Neuronal stem cell (in vitro differentiated cells): ENCODE data around the gene AHR.

Experiments
- DNase-seq: peaks from one replicate; pipeline ENCODE4 v3.0.0-alpha.2; 2013; ENCODE audit warnings: low spot score
- H2AFZ ChIP-seq: one replicate; pipeline ENCODE4 v1.6.1; 2013; ENCODE audit warnings: mild to moderate bottlenecking, low read length, inconsistent platforms
- H2AK5ac ChIP-seq: 2 replicates; pipeline ENCODE4 v1.6.1; 2013; ENCODE audit warnings: low read depth, mild to moderate bottlenecking, inconsistent platforms, low read length, moderate library complexity, mixed read lengths
- H2BK120ac ChIP-seq: 2 replicates; pipeline ENCODE4 v1.6.1; 2013; ENCODE audit warnings: low read depth, mild to moderate bottlenecking, inconsistent platforms, low read length, moderate library complexity, mixed read lengths
- H2BK12ac ChIP-seq: one replicate; pipeline ENCODE4 v1.6.1; 2013; ENCODE audit warnings: low read length, inconsistent platforms
- H2BK15ac ChIP-seq: 2 replicates; pipeline ENCODE4 v1.6.1; 2013; ENCODE audit warnings: mild to moderate bottlenecking, low read length, inconsistent platforms, mixed read lengths
- H2BK5ac ChIP-seq: one replicate; pipeline ENCODE4 v1.6.1; 2013; ENCODE audit warnings: inconsistent platforms, mild to moderate bottlenecking, low read length, moderate library complexity
- H3K14ac ChIP-seq: one replicate; pipeline ENCODE4 v1.6.1; 2013; ENCODE audit warnings: low read length, inconsistent platforms
- H3K18ac ChIP-seq: 2 replicates; pipeline ENCODE4 v1.6.1; 2013; ENCODE audit warnings: low read length, inconsistent platforms
- H3K23ac ChIP-seq: 2 replicates; pipeline ENCODE4 v1.6.1; 2013; ENCODE audit warnings: low read depth, mild to moderate bottlenecking, mixed read lengths, low read length, inconsistent platforms; ENCODE audit not compliant: poor library complexity
- H3K27ac ChIP-seq: replicated peaks from 3 replicates; pipeline ENCODE4 v1.5.1; 2013; ENCODE audit warnings: low read length, inconsistent platforms
- H3K27me3 ChIP-seq, 3 experiments: 2 replicates each; pipeline ENCODE4 v1.6.1; 2013; ENCODE audit warnings: low read length in 3 of 3, mild to moderate bottlenecking in 2 of 3, inconsistent platforms in 1 of 3, low read depth in 1 of 3, mixed read lengths in 1 of 3, moderate library complexity in 1 of 3; ENCODE audit not compliant: control insufficient read depth in 3 of 3, insufficient read depth in 3 of 3
- H3K36me3 ChIP-seq, 2 donors: replicated peaks in 1 of 2; 2 replicates each; pipeline ENCODE4 v1.6.1; 2013; ENCODE audit warnings: low read length in 2 of 2; ENCODE audit not compliant: control insufficient read depth in 2 of 2, insufficient read depth in 2 of 2
- H3K4ac ChIP-seq: 2 replicates; pipeline ENCODE4 v1.6.1; 2013; ENCODE audit warnings: inconsistent platforms, mild to moderate bottlenecking, low read length, moderate library complexity
- H3K4me1 ChIP-seq, 2 donors: 1 replicate in 1 of 2; 2 replicates in 1 of 2; pipeline ENCODE4 v1.6.1; 2013; ENCODE audit warnings: low read length in 2 of 2, low read depth in 1 of 2; ENCODE audit not compliant: control insufficient read depth in 2 of 2, insufficient read depth in 1 of 2
- H3K4me2 ChIP-seq: one replicate; pipeline ENCODE4 v1.6.1; 2013; ENCODE audit warnings: mild to moderate bottlenecking, low read length, inconsistent platforms; ENCODE audit not compliant: insufficient read depth, poor library complexity, severe bottlenecking
- H3K4me3 ChIP-seq, 2 donors: 2 replicates each; pipeline ENCODE4 v1.5.1; 2013; ENCODE audit warnings: low read length in 2 of 2, mild to moderate bottlenecking in 2 of 2, inconsistent platforms in 1 of 2, moderate library complexity in 1 of 2
- H3K79me1 ChIP-seq: one replicate; pipeline ENCODE4 v1.6.1; 2013; ENCODE audit warnings: low read depth, mild to moderate bottlenecking, inconsistent platforms, low read length, moderate library complexity
- H3K9ac ChIP-seq: one replicate; pipeline ENCODE4 v1.6.1; 2013; ENCODE audit warnings: mild to moderate bottlenecking, low read depth, low read length, inconsistent platforms; ENCODE audit not compliant: poor library complexity
- H3K9me3 ChIP-seq, 2 donors: replicated peaks in 1 of 2; 2 replicates each; pipeline versions ENCODE3 to v1.6.1; 2013; ENCODE audit warnings: low read length in 2 of 2, mild to moderate bottlenecking in 2 of 2, inconsistent platforms in 1 of 2, low read depth in 1 of 2, mixed read lengths in 1 of 2, moderate library complexity in 1 of 2; ENCODE audit not compliant: control insufficient read depth in 2 of 2, insufficient read depth in 1 of 2
- H4K8ac ChIP-seq: one replicate; pipeline ENCODE4 v1.6.1; 2013; ENCODE audit warnings: low read depth, mild to moderate bottlenecking, inconsistent platforms, low read length, moderate library complexity
- H4K91ac ChIP-seq: one replicate; pipeline ENCODE4 v1.6.1; 2013; ENCODE audit warnings: low read length, low read depth, mild to moderate bottlenecking, inconsistent platforms; ENCODE audit not compliant: poor library complexity
- WGBS, 2 donors: extraction: QIAGEN DNeasy Blood & Tissue Kit; methylation state at CpG; one replicate each; pipeline ENCODE4 v1.1.7; 2013; ENCODE audit warnings: missing lambda C conversion rate in 2 of 2, mixed read lengths in 1 of 2; ENCODE audit not compliant: insufficient read length in 2 of 2, insufficient replicate concordance in 1 of 2; ENCODE audit errors: extremely low coverage in 2 of 2; 5-methylcytosine and 5-hydroxymethylcytosine counted together

AHR gene

GRCh38 chr7:17371671-17372524, 73.4 kb downstream of the AHR start:
- H2AK5ac ChIP-seq = no peak overlapping the region
- H2BK15ac ChIP-seq = no peak overlapping the region
- no peak overlapping the region for H3K4ac ChIP-seq
- H3K4me1 ChIP-seq = peaks cover 2 to 4% of the 10 kb centered on the region in 2 donors
- no peak overlapping the region for H2BK120ac ChIP-seq
- H3K4me3 ChIP-seq = no peak overlapping the region
- DNase-seq = no peak
- H4K91ac ChIP-seq = no peak overlapping the region
- H3K27ac ChIP-seq = no peak overlapping the region
- no peaks in the 10 kb centered on the region for H3K9me3 ChIP-seq
- H2BK12ac ChIP-seq = no peak overlapping the region
- no peak overlapping the region for H2AFZ ChIP-seq
- no peaks in the 10 kb centered on the region for H3K36me3 ChIP-seq
- no peak overlapping the region for H4K8ac ChIP-seq
- no peaks in the 10 kb centered on the region for H3K27me3 ChIP-seq
- H3K4me2 ChIP-seq = no peak overlapping the region
- no CpG with 5 or more reads among the region's 3 CpGs for WGBS, 2 donors
- no peak overlapping the region for H2BK5ac ChIP-seq
- no peak overlapping the region for H3K14ac ChIP-seq
- H3K9ac ChIP-seq = no peak overlapping the region
- H3K79me1 ChIP-seq = no peaks in the 10 kb centered on the region
- H3K23ac ChIP-seq = no peak overlapping the region
- H3K18ac ChIP-seq = no peak overlapping the region

DNA sequence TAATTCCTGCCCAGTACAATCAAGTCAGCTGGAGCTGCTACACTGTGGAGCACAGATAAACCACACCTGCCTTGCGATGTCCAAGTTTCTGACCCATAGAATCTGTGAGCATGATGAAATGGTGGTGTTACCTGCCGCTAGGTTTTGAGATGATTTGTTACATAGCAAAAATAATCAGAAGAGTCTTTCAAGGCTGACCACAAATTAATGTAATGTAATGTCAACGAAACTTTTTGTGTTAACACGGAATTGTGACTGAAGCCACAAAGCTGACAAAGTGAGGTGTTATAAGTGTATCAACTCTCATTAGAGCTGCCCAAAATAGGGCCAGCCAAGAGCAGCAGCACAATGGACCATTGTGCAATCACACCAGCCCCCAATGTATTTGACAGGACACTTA, 75.7 kb downstream of the AHR start:
- H3K9ac ChIP-seq = no peak overlapping the region
- no peak overlapping the region for H4K91ac ChIP-seq
- no peak overlapping the region for H2BK5ac ChIP-seq
- no CpG with 5 or more reads among the region's 4 CpGs for WGBS, 2 donors
- H3K14ac ChIP-seq = no peak overlapping the region
- H3K36me3 ChIP-seq = no peaks in the 10 kb centered on the region
- DNase-seq = no peak
- no peak overlapping the region for H3K27ac ChIP-seq
- H2AFZ ChIP-seq = no peak overlapping the region
- H3K27me3 ChIP-seq = no peaks in the 10 kb centered on the region
- no peak overlapping the region for H2BK15ac ChIP-seq
- no peak overlapping the region for H3K23ac ChIP-seq
- no peak overlapping the region for H3K4me2 ChIP-seq
- H3K4ac ChIP-seq = no peak overlapping the region
- H2BK12ac ChIP-seq = no peak overlapping the region
- no peak overlapping the region for H3K18ac ChIP-seq
- no peak overlapping the region for H2BK120ac ChIP-seq
- peaks cover 2 to 4% of the 10 kb centered on the region in 2 donors for H3K4me1 ChIP-seq
- no peak overlapping the region for H3K4me3 ChIP-seq
- H3K79me1 ChIP-seq = no peaks in the 10 kb centered on the region
- H2AK5ac ChIP-seq = no peak overlapping the region
- H4K8ac ChIP-seq = no peak overlapping the region
- no peaks in the 10 kb centered on the region for H3K9me3 ChIP-seq

DNA sequence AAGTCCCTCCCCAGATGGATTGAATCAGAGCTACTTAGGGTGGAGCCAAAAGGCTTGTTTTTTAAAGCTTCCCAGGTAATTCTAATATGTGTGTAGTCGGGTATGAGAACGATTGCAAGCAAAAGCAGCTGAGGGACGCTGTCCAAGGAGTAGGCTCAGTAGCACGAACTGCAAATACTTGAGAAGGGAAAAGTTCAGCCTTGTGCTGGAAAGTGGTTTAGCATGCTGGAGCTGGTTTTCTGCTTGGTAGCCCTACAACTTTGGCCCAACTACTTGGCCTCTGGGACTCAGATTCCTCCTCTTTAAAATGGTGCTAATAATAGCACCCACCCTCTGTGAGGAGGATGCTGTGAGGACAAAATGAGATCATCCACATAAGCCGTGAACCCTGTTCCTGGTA, 76.2 kb downstream of the AHR start:
- Histone ChIP-seq H2BK5ac (no peak overlapping the region), H2BK12ac (no peak overlapping the region), H3K36me3 (no peaks in the 10 kb centered on the region), H3K9me3 (no peaks in the 10 kb centered on the region), H2BK120ac (no peak overlapping the region), H2BK15ac (no peak overlapping the region), H3K4ac (no peak overlapping the region), H2AFZ (no peak overlapping the region), H3K4me1 (peaks cover 2 to 3% of the 10 kb centered on the region in 2 donors), H3K79me1 (no peaks in the 10 kb centered on the region), H3K27me3 (no peaks in the 10 kb centered on the region), H2AK5ac (no peak overlapping the region), H3K14ac (no peak overlapping the region), H3K4me3 (no peak overlapping the region), H3K27ac (no peak overlapping the region), H4K8ac (no peak overlapping the region), H3K23ac (no peak overlapping the region), H3K4me2 (no peak overlapping the region), H4K91ac (no peak overlapping the region), H3K18ac (no peak overlapping the region), H3K9ac (no peak overlapping the region)
- no peak for DNase-seq
- no CpG with 5 or more reads among the region's 5 CpGs for WGBS, 2 donors

DNA sequence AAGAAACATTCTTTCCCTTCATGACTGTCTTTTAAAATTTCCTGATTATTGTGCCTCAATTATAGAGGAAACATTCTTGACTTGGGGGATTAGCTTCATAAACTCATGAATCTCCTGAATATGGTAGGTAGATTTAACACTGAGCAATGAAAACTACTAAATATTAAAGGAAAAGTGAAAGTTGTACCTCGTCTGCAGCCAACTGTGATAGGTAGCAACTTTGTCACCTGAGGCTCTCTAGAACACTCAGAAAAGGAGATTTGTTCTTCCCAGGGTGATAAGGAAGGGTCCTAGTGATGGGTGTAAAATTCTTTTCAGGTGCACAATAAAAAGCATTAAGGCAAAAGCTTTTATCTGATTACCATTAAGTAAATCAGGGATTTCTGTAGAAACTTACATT, 78.1 kb downstream of the AHR start:
- no CpG with 5 or more reads among the region's 1 CpG for WGBS, 2 donors
- Histone ChIP-seq H3K36me3 (no peaks in the 10 kb centered on the region), H3K4me1 (peaks cover under 1 to 2% of the 10 kb centered on the region in 2 donors), H3K27ac (no peak overlapping the region), H3K9ac (no peak overlapping the region), H3K9me3 (no peaks in the 10 kb centered on the region), H2BK12ac (no peak overlapping the region), H3K14ac (no peak overlapping the region), H3K23ac (no peak overlapping the region), H2AK5ac (no peak overlapping the region), H4K8ac (no peak overlapping the region), H2BK15ac (no peak overlapping the region), H3K4ac (no peak overlapping the region), H2BK120ac (no peak overlapping the region), H3K4me3 (no peak overlapping the region), H3K27me3 (no peaks in the 10 kb centered on the region), H2AFZ (no peak overlapping the region), H3K18ac (no peak overlapping the region), H3K79me1 (no peaks in the 10 kb centered on the region), H2BK5ac (no peak overlapping the region), H4K91ac (no peak overlapping the region), H3K4me2 (no peak overlapping the region)
- no peak for DNase-seq
